GM11168 (cell line): ENCODE measurements around the gene EHMT2.

Experiments used
- in situ Hi-C: fragments of 300-500 bp; cut with MboI; formaldehyde crosslinking; loops from one replicate; pipeline ENCODE4 v1.12.0; 2022; ENCODE audit warnings: low sequenced_read_pairs; ENCODE audit not compliant: unreplicated experiment

EHMT2 gene

DNA sequence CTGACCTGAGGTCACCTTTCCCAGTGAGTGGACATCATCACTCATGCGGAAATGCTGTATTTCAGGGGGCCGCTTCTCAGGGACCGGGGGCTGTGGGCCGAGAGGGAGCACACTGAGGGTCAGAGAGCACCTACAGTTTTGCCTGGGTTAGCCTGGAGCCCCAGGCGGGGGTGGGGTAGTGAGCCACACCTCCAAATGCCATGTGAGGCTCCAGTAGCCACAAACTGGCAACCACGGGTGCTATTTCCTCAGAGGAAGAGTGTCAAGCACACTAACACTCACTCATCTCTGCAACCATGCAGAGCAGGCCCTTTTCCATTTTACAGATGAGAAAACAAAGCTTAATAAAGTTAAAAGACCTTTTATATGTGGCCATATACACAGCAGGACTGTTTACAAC is 4.7 kb downstream of the EHMT2 start:
- in situ Hi-C loops, result no loop called here

DNA sequence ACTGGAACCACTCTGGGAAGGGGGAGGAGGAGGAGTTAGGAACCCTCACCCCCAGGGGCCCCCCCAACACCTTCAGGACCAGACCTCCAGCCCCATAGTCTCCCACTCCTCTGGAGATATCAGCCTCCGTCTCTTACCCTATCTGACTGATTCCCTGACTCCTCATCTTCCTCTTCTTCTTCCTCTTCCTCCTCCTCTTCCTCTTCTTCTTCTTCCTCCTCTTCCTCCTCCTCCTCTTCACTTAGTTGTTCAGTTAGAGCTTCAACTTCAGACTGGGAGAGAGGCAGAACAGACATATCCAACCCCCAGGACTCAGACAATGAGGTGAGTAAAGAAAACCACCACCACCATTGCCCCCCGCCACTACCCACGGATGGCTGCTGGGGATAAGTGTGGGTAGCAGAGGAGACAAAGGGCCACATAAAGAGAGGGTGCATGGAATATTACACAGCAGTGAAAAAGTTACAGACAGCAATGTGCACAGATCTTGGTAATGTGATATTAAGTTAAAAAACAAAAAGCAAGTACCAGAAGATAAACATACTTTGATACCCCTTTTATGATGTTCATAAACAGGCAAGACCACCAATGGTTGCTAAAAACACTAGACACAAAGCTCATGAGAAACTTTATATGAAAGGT is 8.0 kb downstream of the EHMT2 start:
- in situ Hi-C loops, result no loop called here

DNA sequence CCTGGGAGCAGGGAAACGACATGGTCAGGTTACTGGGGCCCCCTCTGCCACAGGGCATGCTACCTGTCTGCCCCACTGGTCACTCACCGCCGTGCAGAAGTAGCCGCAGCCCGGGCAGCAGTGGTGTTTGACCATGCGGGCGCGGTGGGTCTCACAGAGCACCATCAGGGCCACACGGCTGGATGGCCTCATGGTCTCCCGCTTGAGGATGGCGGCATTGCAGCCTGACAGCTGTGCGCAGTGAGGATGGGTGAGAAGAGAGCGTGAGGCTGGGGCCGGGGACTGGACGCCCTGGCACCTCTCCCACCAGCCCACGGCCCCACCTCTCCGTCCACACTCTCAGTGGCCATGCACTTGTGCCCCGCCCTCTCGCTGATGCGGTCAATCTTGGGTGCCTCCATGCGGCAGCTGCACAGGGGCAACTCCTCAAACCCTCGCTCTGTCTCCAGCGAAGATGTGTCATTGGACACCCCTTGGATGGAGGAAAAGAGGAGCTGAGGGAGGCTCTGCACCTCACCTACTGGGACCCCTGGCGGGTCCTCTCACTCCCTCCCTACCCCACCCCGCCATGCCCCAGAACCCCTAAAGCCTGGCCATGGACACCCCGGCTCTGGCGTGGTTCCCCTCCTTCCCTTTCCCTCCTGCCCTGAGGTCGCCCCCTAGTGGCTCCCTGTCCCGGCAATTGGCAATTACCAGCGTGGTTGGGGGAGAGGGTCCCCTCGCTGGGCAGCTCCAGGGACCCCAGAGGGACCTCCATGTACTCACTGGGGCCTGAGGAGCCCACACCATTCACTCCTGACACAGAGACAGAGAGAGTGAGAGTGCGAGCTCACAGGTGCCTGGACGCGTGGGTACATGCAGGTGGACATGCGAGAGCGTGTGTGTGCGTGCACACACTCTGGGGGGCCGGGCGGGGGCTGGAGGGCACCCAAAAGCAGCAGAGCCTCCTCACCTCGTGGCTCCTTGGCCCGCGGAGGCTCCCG is 8.9 kb downstream of the EHMT2 start:
- in situ Hi-C loops, result no loop called here

DNA sequence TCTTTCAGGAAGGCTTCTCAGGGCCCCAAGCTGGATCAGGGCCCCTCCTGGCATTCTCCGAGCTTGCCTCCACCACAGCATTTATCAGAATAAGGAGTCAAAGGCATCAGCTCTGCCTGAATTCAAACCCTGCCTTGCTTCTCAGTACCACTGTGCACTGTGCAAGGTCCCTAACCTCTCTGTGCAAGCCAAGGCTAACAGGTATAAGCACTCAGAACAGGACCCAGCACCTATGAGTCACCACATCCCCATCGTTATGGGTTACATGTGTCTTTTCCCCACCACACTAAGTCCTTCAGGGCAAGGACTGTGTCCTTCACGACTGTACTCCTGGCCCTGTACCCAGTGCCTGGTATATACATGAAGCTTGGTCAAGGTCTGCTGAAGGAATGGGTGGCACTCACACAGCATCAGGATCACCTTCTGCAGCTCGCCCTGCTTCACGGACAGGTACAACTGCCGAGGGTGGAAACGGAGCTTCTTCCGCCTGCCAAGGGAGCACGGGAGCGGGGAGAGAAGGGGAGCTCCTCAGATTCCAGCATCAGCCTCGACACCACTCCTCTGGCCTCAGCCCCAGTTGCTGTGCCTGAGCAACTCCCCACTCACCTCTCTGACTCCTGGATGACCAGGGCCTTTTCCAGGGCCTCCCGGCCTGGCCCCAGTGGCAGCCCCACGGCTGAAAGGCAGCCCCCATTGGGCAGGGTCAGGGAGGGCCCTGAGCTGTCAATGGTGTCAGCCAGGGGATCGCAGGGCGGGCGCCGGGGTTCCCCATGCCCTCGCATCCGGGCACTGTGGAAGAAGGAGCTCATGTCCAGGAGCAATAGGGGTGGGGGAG is 10.1 kb downstream of the EHMT2 start:
- in situ Hi-C loops, result no loop called here

DNA sequence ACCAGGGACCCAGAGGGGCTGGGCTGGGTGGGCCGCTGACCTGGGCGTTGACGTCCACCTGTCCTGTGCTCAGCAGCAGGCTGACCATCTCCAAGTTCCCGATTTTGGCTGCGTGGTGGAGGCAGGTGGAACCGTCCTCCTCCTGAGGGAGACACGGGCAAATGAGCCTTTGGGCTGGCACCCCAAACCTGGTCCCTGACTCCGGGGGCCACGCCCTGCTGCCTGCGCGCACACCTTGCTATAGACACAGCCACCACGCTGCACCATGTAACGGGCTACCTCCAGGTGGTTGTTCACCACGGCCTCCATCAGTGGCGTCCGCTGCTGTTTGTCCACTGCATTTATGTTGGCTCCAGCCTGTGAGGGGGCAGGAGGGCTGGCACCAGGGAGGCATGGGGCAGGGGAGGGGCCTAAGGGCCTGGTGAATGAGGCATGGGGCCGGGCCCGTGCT is 10.9 kb downstream of the EHMT2 start:
- in situ Hi-C loops, result no loop called here

DNA sequence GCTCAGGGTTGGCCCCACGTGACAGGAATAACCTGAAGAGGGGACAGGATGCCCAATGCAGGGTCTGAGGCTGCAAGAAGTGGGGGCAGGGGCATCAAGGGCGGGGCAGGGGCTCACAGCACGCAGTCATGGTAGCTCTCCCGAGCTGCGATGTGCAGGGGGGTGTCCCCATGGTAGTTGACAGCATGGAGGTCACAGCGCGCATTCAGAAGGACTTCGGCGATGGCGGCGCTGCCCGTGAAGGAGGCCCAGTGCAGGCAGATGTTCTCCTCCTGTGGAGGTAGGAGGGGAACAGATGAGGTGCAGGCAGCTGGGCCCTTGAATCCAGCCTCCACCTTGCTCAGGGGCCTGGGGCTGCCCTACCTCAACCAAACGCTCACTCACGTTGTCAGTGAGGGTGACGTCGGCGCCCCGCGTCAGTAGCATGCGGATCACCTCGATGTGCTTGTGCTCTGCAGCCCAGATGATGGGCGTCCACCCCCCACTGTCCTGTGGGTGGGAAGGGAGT is 12.9 kb downstream of the EHMT2 start:
- in situ Hi-C loops, result no loop called here

DNA sequence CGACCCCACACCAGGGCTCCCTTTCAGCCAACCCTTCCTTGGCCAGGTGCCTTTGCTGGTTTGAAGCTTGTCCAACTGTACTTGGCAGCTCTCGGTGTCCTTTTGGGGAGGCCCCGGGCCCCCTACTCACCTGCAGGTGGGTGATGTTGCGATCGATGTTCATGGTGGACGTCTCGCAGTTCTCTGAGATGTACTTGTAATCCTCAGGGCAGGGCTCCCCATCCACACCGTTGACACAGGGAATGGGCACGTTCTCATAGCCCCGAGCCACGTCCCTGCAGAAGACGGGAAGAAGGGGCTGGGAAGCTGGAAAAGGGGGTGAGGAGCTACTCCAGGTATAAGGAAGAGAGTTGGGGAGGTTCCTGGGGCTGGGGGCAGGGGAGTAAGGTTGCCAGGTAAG is 13.8 kb downstream of the EHMT2 start:
- in situ Hi-C loops, result no loop called here

DNA sequence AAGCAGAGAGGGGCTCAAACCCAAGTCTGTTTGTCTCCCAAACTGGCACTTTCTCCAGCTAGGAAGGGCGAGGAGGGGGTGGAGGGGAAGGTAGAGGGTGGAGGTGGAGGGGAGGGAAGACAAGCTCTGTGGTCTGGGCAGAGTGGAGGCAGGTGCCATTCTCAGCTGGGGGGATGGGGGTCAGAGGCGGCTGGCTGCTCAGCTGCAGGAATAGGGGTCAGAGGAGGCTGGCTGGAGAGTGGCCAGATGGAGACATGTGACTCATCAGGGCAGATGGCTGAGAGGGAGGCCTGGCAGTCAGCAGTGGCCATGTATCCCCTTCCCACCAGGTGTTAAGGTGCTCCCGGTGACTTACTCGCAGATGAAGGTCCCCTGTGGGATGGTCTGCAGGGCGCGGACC is 15.2 kb downstream of the EHMT2 start:
- in situ Hi-C loops, result no loop called here

DNA sequence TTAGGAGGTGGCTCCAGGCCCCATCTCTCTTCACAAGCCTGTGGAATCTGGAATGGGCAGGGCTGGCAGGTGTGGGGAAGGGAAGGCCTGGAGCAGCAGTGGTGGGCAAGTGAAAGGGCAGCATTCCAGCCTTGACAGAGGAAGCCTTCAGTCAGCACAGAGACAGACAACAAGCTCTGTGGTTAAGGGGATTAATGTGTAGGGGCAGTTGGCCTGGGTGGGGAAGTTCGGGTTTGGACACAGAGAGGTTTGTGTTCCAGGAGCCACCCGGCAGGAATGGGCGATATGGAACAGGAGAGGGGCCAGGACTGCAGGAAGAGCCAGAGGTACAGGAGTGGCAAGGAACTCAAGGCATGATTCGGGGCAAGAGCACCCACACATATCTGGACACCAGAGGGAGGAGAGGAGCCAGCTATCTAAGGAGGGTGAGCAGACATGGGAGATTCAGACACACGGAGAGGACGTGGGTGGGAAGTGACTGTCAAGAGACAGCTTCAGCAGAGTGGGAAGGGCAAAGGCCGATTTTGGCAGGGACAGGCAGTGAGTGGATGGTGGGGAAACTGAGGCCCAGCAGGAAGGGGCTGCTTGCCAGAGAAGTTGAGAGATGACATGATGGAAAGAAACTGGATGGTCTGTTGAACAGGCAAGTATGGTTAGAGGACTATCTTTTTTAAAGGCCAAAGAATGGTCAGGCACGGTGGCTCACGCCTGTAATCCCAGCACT is 16.2 kb downstream of the EHMT2 start:
- in situ Hi-C loops, result no loop called here

DNA sequence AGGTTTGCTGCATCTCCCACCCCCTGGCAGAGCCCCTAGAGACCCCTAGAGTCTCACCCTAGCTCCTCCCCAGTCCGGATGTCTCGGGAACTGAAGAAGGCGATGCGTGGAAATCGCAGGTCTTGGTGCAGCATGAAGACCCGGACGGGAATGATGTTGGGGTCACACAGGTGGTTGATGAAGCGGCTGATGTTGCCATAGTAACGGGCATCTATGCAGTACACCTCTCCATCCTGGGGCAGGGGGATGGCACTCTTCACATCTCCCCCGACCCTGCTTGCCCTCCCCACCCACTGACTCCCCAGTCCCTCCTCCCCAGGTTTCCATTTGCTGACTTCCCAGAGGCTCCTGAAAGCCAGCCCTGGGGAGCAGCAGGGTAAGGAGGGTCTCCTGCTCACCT is 16.9 kb downstream of the EHMT2 start:
- in situ Hi-C loops, result no loop called here

DNA sequence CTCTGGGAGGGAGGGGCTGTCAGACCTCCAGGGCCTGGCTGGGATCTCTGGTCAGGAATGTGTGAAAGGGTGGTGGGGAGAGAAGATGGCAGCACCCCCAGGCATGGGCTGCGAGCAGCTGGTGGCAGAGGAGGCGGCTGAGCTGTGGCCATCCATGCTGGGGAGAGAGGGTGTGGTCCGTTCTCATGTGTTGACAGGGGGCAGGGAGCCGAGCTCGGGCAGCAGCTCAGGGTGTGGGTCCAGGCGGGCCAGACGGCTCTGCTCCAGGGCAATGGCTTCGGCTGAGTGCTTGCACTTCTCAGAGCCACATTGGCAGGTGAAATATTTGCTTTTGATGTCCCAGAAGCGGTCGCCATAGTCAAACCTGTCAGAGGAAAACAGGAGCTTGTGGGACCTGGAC is 17.6 kb downstream of the EHMT2 start:
- in situ Hi-C loops, result no loop called here

DNA sequence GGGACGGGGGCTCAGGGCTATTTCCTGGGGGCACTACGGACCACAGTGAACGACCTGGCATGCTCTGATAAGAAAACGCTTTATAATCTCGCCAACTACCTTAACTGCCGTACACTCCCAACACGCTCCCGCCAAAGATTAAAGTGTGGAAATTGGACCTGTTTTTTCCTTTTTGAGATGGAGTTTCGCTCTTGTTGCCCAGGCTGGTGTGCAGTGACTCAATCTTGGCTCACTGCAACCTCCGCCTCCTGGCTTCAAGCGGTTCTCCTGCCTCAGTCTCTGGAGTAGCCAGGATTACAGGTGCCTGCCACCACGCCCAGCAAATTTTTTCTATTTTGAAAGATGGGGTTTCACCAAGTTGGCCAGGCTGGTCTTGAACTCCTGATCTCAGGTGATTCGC is 18.4 kb downstream of the EHMT2 start:
- in situ Hi-C loops, result no loop called here

DNA sequence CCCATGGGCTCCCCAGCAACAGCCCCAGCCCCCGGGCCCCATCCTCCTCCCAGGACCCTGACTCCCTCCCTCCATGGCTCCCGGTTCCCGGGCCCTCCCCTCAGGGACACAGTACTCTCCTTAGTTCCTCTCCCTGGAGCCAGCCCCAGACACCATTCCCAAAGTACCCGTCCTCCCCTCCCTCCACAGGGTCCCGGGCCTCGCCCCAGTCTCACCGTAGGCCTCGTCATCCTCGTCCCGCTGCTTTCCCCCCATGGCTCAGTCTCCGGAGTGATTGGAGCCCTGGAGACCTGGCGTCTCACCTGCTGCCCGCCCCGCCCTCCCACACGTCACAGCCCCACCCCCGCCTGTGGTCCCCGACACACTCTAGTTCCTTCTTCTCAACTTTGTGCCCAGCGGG is 18.8 kb downstream of the EHMT2 start, which contains the start of gene SLC44A4:
SLC44A4 (minus strand) TSS at position 272 of the 400 bp plus-strand sequence; CDS start at position 255, 17 bp downstream.
- in situ Hi-C loops, result no loop called here

DNA sequence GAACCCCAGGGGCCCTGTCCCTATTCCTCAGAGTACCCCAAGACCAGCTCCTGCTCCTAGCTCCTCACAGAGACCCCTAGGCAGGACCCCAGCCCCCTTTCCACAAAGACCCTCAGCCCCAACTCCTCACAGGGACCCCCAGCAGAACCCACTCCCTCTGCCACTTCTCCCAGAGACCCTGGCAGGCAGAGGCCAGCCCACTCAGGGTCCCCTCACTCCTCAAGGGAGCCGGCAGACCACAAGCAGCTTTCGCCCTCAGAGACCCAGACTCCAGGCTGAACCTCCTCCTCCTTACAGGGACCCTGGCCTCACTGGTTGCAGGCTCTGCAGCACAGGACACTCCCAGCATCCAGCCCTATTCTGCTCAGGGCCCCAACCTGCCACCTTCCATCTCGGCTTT is 19.3 kb downstream of the EHMT2 start:
- in situ Hi-C loops, result no loop called here

DNA sequence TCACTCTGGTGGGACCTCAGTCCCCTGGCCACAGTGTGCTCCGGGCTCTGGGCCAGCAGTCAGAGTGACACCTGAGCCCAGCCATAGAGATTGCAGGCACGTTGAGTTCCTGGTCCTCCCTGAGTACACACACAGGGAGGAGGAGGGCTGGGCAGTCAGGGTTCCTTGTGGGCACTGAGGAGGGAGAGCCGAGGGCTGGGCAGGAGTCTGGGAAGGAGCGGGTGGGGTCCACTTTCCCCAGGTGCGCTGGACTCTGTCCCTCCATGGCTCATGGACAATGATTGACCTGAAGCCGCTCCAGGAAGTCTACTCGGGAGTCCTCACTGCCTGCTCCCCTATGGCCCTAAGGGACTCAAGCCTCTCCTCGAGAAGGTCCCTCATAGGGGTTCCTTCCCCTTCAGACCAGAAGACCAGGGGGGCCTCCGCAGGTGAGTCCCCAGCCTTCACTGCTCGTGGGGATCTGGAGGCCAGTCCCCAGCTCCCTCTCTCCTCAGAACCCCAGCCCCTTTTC is 19.8 kb downstream of the EHMT2 start:
- in situ Hi-C loops, result no loop called here

DNA sequence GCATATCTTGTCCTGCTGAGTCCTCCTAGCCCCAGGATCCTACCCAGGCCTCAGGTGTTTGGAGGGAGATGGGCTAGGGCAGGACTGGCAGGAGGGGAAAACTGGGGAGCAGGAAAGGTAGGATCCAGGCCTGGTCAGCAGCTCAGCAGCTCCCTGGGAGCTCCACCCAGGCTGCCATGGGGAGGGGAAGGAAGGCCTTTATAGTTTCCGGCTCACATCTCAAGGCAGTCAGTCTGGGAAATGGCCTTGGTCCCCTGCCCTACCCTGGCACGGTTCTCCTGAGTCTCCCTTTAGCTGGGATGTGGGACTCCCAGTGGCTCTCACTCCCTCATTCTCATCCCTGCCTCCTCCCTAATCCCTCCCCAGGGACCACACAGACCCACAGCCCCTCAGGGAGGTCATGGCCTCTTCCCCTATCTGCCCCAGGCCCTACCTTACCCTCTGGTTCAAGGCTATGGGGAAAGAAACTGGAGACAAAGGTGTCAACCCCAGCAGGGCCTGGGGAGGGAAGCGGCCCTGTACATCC is 20.3 kb downstream of the EHMT2 start:
- in situ Hi-C loops, result no loop called here

DNA sequence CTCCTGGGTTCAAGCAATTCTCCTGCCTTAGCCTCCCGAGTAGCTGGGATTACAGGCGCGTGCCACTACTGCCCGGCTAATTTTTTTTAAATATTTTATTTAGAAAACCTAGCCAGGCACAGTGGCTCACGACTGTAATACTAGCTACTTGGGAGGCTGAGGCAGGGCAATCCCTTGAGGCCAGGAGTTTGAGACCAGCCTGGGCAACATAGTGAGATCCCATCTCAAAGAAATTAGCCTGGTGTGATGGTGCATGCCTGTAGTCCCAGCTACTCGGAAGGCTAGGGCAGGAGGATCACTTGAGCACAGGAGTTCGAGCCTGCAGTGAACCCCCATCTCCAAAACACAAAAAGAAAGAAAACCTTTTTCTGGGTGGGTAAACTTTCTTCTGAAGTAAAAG is 21.1 kb downstream of the EHMT2 start:
- in situ Hi-C loops, result no loop called here

DNA sequence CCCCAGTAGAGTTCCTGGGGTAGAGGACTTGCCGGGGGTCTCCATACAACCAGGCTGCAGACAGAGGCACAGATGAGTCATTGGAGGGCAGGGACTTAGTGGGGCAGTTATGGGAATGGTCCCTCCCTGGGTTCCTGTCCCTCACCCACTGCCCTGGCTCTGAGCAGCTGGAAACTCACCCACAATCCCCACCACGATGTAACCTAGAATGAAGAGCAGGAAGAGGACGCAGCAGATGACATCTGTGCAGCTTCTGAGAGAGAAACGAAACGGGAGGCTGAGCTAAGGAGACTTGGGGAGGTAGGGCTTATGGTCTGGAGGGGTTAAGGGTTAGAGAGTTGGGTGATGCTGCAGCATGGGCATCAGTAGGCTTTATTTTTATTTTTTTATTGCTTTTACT is 21.6 kb downstream of the EHMT2 start:
- in situ Hi-C loops, result no loop called here

DNA sequence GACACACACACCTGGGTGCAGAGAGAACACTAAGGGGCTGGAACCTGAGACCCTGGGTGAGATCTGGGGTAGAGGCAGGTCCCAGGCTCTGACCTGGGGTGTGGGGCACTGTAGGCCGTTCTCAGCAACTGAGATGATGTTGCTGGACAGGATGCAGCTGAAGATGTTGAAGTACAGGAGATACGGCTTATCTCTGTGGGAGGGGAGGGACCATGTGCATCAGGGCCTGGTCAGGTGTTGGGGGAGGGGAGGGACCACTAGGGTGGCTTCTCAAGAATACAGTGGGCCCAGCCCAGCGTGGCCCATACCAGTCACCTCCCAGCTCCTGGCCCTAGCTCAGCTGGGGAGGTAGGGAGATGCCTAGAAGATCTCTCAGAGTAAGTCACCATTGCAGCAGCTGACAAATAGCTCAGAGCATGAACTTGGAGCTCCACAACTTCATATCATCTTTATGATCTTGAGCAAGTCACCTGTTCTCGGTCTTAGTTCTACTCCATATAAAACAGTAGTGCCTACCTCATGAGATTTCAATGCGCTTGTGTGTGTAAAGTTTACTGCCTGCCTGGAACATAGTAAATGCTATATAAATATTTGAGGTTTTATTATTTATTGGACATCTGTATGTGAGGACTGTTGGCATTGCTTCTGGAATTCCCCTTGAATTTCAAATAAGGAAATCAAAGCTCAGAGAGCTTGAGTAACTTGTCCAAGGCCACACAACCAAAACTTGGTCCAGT is 22.5 kb downstream of the EHMT2 start:
- in situ Hi-C loops, result loop anchor here (5.0 kb wide), 1 partner anchor 38 kb away; no protein-coding TSS in a partner anchor
